Stomach (tissue), 9 donors: ENCODE measurements around the gene EXPH5. TPM values are rescaled to one million over a fixed set of nuclear protein-coding genes. Genes with fewer than 3 reads are reported as not detected.

Experiments used
- DNase-seq, 2 donors: peaks; one replicate each; pipeline versions ENCODE4 v3.0.0 to v3.0.0-alpha.2; 2013 to 2019
- H3K27ac ChIP-seq, 5 donors: fragments of 200-600 bp in 4 of 5; sonication (generic) in 4 of 5; one replicate each; pipeline ENCODE4 v1.5.1; 2013 to 2019; ENCODE audit warnings: mild to moderate bottlenecking in 1 of 5, moderate library complexity in 1 of 5
- H3K27me3 ChIP-seq, 3 donors: fragments of 200-600 bp; sonication (generic); one replicate each; pipeline ENCODE4 v1.5.1; 2017 to 2019; ENCODE audit warnings: mixed run types in 1 of 3
- H3K36me3 ChIP-seq, 4 donors: fragments of 200-600 bp; sonication (generic); 1 replicate in 3 of 4; 2 replicates in 1 of 4; pipeline ENCODE4 v1.5.1; 2016 to 2019
- H3K4me1 ChIP-seq, 4 donors: fragments of 200-600 bp; sonication (generic); one replicate each; pipeline ENCODE4 v1.5.1; 2016 to 2019
- H3K4me3 ChIP-seq, 4 donors: fragments of 200-600 bp; sonication (generic) in 3 of 4; one replicate each; pipeline ENCODE4 v1.5.1; 2016 to 2019; ENCODE audit warnings: mild to moderate bottlenecking in 1 of 4
- H3K9me3 ChIP-seq, 4 donors: fragments of 200-600 bp; sonication (generic); one replicate each; pipeline ENCODE4 v1.5.1; 2016 to 2019
- EP300 ChIP-seq: sonication (generic); formaldehyde crosslinking; IDR thresholded peaks from one replicate; pipeline ENCODE4 v1.6.1; 2017; ENCODE audit warnings: antibody characterized with exemption
- POLR2A ChIP-seq, 4 donors: fragments of 450-650 bp; IDR thresholded peaks; one replicate each; pipeline ENCODE4 v1.6.1; 2016; ENCODE audit warnings: antibody characterized with exemption in 4 of 4, control low read depth in 2 of 4, mild to moderate bottlenecking in 1 of 4, moderate library complexity in 1 of 4
- POLR2AphosphoS5 ChIP-seq, 3 donors: sonication (generic); formaldehyde crosslinking; IDR thresholded peaks; one replicate each; pipeline ENCODE4 v1.6.1; 2016; ENCODE audit warnings: antibody characterized with exemption in 3 of 3
- WGBS, 5 donors: extraction: QIAGEN DNeasy Blood & Tissue Kit in 3 of 5; methylation state at CpG; one replicate each; pipeline versions ENCODE4 v1.1.5 to v1.1.7; 2013 to 2018; 5-methylcytosine and 5-hydroxymethylcytosine counted together
- intact Hi-C: fragments of 100-400 bp; cut with DNase I; formaldehyde crosslinking; loops from one replicate; pipeline ENCODE4 v1.15.1; 2023; ENCODE audit warnings: low total_unique reads
- polyA plus RNA-seq, 3 donors: library from polyadenylated mRNA; stranded (reverse); fragments of 200-250 nt; gene quantifications; one replicate each; pipeline ENCODE4 v1.2.3, GENCODE V29; 2013
- total RNA-seq, 5 donors: library from RNA; depleted of rRNA; stranded (reverse); fragments of >200 nt; gene quantifications; one replicate each; pipeline versions ENCODE4 v1.1.0 to v1.2.3, GENCODE V29; 2014 to 2016
- TF ChIP-seq, protein P1 (sequence below), 7 experiments: fragments of 450-650 bp in 4 of 7; fragments of 200-600 bp in 3 of 7; sonication (generic) in 3 of 7; IDR thresholded peaks; one replicate each; pipeline ENCODE4 v1.5.1; 2016 to 2019; ENCODE audit warnings: antibody characterized with exemption in 7 of 7, control low read depth in 2 of 7, mild to moderate bottlenecking in 1 of 7
- donor health status: healthy with polysubstance abuse.
- donor health status: Bipolar disorder and iron deficiency.
- donor health status: healthy.

EXPH5 gene
- total and polyA plus RNA-seq, 8 donors = 0.75 to 23.7 (median 12.0) TPM

DNA sequence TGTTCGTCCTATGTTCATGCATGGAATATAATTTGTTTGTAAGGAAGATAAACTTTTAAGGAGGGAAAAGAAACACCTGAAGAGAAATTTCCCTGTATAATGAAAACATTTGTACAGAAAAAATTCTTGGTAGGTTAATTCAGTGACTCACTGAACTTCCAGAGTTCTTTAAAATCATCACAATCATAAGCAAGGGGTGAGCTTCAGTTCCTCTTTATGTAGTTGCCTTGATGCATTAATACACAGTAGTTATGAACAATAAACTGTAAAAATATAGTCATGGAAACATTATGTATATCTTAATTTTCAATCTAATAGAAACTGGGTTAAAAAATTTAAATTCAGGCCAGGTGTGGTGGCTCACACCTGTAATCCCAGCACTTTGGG lies 125.1 kb downstream of the EXPH5 start:
- 23 to 58% (median 32%) methylated on average over 1 of the region's 1 CpG for WGBS, 5 donors
- Histone ChIP-seq H3K27me3 (no peaks in the 10 kb centered on the region), H3K27ac (peak overlapping the region in 4 of 5 donors; percentile 94 to 100 (median 99)), H3K4me1 (peaks cover 5 to 13% (median 10%) of the 10 kb centered on the region in 4 donors), H3K36me3 (peaks cover 0 to 10% (median 4%) of the 10 kb centered on the region in 4 donors), H3K4me3 (no peak overlapping the region), H3K9me3 (no peaks in the 10 kb centered on the region)
- no peak for TF ChIP-seq POLR2AphosphoS5 (IDR thresholded peaks at IDR 0.05)
- no peak for TF ChIP-seq POLR2A (IDR thresholded peaks at IDR 0.05)
- TF ChIP-seq EP300 = no peak
- TF ChIP-seq, protein P1, sequence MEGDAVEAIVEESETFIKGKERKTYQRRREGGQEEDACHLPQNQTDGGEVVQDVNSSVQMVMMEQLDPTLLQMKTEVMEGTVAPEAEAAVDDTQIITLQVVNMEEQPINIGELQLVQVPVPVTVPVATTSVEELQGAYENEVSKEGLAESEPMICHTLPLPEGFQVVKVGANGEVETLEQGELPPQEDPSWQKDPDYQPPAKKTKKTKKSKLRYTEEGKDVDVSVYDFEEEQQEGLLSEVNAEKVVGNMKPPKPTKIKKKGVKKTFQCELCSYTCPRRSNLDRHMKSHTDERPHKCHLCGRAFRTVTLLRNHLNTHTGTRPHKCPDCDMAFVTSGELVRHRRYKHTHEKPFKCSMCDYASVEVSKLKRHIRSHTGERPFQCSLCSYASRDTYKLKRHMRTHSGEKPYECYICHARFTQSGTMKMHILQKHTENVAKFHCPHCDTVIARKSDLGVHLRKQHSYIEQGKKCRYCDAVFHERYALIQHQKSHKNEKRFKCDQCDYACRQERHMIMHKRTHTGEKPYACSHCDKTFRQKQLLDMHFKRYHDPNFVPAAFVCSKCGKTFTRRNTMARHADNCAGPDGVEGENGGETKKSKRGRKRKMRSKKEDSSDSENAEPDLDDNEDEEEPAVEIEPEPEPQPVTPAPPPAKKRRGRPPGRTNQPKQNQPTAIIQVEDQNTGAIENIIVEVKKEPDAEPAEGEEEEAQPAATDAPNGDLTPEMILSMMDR (IDR thresholded peaks at IDR 0.05) = no peak
- intact Hi-C loops = no loop called here
- DNase-seq = no peak

DNA sequence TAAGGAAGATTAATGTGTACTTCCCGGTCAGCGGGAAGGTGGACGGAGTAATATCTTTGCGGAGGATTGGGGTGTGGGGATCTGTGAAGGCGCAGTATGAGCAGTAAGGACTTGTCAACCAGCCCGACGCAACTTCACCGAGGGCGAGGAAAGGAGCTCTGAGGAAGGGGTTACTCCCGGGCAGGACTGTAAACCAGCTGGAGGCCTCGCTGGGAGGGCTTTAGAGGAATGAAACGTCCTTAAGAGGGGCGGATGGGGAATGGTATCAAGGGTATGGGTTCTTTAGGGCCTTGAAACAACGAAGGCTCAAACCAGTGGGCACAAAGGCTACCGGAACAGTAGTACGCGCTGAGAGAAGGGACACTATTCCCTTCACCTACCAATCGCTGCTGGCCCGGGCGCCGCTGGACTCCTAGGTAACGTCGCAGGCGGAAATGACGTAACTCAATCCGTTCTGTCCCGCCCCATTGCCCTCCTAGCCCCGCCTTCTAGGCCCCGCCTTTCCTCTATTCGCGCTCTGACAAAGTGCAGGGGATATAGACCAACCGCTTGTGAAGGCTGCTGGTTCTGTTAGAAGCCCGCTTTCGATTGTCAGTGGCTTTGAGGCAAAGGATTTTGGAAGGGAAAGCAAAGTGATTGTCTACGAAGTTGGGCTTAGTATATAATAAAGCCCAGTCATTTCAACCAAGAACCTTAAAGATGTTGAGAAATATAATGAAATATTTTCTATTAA lies 126.3 kb downstream of the EXPH5 start, which contains the start of gene C11orf65:
Gene C11orf65, minus strand, starts transcription at position 439 of the 733 bp plus-strand sequence. CDS start 5,970 bp downstream, outside the sequence.
- peak within 1 kb of the TSS; percentile 94 to 100 (median 99) for H3K27ac ChIP-seq
- no peaks in the 10 kb centered on the region for H3K9me3 ChIP-seq
- TF ChIP-seq POLR2AphosphoS5 (IDR thresholded peaks at IDR 0.05) (peak; percentile 96 to 99 (median 99)), POLR2A (IDR thresholded peaks at IDR 0.05) (peak in 2 of 4 donors; percentile 97 to 98), EP300 (no peak)
- TF ChIP-seq, protein P1 (IDR thresholded peaks at IDR 0.05) = no peak
- whole genome bisulfite sequencing, 5 donors = 0% methylated on average over 35 of the region's 35 CpGs
- no peaks in the 10 kb centered on the region for H3K27me3 ChIP-seq
- DNase-seq = peak; percentile 97 to 99
- H3K36me3 ChIP-seq = no peaks in the 10 kb centered on the region
- H3K4me1 ChIP-seq = peaks cover 5 to 13% (median 10%) of the 10 kb centered on the region in 4 donors
- intact Hi-C loops = no loop called here
- H3K4me3 ChIP-seq = peak within 1 kb of the TSS; percentile 48 to 62 (median 56)

GRCh38 chr11:108466405-108466804 lies 127.2 kb downstream of the EXPH5 start:
- H3K36me3 ChIP-seq = no peaks in the 10 kb centered on the region
- no peaks in the 10 kb centered on the region for H3K27me3 ChIP-seq
- peaks cover 5 to 13% (median 10%) of the 10 kb centered on the region in 4 donors for H3K4me1 ChIP-seq
- TF ChIP-seq, protein P1 (IDR thresholded peaks at IDR 0.05) = no peak
- no peak for TF ChIP-seq POLR2AphosphoS5 (IDR thresholded peaks at IDR 0.05)
- no peaks in the 10 kb centered on the region for H3K9me3 ChIP-seq
- peak overlapping the region; percentile 78 to 100 (median 99) for H3K27ac ChIP-seq
- WGBS, 5 donors = 34 to 46% (median 35%) methylated on average over 7 of the region's 7 CpGs
- peak in 1 of 2 donors; percentile 11 for DNase-seq
- H3K4me3 ChIP-seq = peak overlapping the region; percentile 48 to 62 (median 56)
- intact Hi-C loops = no loop called here

Other genes starting within 250 kb of the EXPH5 start
- gene C11orf65, start 126.2 kb downstream of the EXPH5 start, total RNA-seq = 1 to 10 TPM in 1 of 5 donors, not detected in 4; 5.0 TPM
- 1 to 10 TPM in 1 of 3 donors, under 1 TPM in 1, not detected in 1; 0.33 to 1.1 TPM for gene C11orf65, start 126.2 kb downstream of the EXPH5 start, polyA plus RNA-seq
- gene POGLUT3, start 95.4 kb downstream of the EXPH5 start, total RNA-seq = 10 to 100 TPM; 12.5 to 43.7 (median 23.9) TPM
- 1 to 10 TPM; 5.7 to 8.5 (median 6.1) TPM for gene POGLUT3, start 95.4 kb downstream of the EXPH5 start, polyA plus RNA-seq
- 10 to 100 TPM; 11.6 to 22.6 (median 16.5) TPM for gene DDX10, start 71.3 kb upstream of the EXPH5 start, total RNA-seq
- 10 to 100 TPM; 13.4 to 20.8 (median 18.8) TPM for gene DDX10, start 71.3 kb upstream of the EXPH5 start, polyA plus RNA-seq